GM13976 (cell line): ENCODE results near the gene KRT73.
"Not testable (repeated sequence)": the region's sequence is repeated elsewhere in the genome, so short reads cannot be mapped to it uniquely, and the experiment has no call there.

Experiments used
- DNase-seq: peaks from one replicate; pipeline ENCODE4 v3.0.0; 2012; ENCODE audit warnings: low spot score
- in situ Hi-C: fragments of 300-500 bp; cut with MboI; formaldehyde crosslinking; loops from one replicate; pipeline ENCODE4 v1.12.0; 2022; ENCODE audit warnings: low sequenced_read_pairs, mixed read lengths, inconsistent platforms; ENCODE audit not compliant: unreplicated experiment
- TF ChIP-seq, protein P1 (sequence below): IDR thresholded peaks from 2 replicates; pipeline ENCODE4 v1.5.1; 2012; ENCODE audit warnings: borderline replicate concordance, mild to moderate bottlenecking; ENCODE audit not compliant: insufficient read depth; ENCODE audit errors: extremely low read depth, missing control alignments, control extremely low read depth

The KRT73 gene

DNA sequence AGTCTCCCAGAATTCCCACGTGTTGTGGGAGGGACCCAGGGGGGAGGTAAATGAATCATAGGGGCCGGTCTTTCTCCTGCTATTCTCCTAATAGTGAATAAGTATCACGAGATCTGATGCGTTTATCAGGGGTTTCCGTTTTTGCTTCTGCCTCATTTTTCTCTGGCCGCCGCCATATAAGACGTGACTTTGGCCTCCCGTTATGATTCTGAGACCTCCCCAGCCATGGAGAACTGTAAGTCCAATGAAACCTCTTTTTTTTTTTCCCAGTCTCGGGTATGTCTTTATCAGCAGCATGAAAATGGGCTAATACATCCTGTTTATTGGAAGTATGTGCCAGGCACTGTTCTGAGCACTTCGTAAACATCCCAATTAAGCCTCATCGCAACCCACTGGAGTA lies 17.9 kb downstream of the KRT73 start:
- TF ChIP-seq, protein P1, sequence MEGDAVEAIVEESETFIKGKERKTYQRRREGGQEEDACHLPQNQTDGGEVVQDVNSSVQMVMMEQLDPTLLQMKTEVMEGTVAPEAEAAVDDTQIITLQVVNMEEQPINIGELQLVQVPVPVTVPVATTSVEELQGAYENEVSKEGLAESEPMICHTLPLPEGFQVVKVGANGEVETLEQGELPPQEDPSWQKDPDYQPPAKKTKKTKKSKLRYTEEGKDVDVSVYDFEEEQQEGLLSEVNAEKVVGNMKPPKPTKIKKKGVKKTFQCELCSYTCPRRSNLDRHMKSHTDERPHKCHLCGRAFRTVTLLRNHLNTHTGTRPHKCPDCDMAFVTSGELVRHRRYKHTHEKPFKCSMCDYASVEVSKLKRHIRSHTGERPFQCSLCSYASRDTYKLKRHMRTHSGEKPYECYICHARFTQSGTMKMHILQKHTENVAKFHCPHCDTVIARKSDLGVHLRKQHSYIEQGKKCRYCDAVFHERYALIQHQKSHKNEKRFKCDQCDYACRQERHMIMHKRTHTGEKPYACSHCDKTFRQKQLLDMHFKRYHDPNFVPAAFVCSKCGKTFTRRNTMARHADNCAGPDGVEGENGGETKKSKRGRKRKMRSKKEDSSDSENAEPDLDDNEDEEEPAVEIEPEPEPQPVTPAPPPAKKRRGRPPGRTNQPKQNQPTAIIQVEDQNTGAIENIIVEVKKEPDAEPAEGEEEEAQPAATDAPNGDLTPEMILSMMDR: no peak
- no peak for DNase-seq
- in situ Hi-C loops: no loop called here

DNA sequence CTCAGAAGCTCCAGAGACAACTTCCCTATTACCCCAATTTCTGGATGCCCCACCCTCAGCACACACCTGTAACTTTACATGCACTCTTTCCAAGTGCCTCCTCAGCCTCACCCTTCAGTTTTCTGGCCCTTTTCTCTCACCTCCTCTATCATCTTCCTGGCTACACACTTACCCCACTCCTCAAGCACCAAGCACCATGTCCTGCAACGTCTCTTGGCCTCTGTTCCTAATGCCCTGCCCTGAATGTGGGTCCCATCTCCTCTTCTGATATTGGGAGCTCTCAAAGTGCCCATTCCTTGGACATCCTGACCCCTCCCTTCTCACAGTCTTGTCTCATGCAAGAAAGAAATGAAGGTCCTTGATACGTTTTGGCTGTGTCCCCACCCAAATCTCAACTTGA lies 18.3 kb downstream of the KRT73 start:
- DNase-seq: no peak
- in situ Hi-C loops: no loop called here
- TF ChIP-seq, protein P1: no peak

DNA sequence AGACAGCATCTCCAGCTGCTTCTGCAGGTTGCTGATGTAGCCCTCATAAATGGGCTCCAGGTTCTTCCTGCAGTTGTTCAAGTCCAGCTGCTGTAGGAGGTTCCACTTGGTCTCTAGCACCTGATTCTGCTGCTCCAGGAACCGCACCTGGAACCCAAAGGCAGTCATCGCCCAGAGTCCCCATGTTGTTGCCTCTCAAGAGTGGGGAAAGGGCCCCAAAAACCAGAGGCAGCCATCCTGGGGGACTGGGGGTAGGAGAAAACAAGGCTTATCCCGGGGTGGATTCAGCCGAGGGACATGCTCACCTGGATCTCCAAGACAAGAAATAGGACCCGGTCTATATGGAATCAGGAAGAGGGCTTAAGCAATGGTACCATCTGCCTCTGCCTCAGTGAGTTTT lies 19.4 kb downstream of the KRT73 start:
- no peak for DNase-seq
- in situ Hi-C loops: no loop called here
- TF ChIP-seq, protein P1: no peak

DNA sequence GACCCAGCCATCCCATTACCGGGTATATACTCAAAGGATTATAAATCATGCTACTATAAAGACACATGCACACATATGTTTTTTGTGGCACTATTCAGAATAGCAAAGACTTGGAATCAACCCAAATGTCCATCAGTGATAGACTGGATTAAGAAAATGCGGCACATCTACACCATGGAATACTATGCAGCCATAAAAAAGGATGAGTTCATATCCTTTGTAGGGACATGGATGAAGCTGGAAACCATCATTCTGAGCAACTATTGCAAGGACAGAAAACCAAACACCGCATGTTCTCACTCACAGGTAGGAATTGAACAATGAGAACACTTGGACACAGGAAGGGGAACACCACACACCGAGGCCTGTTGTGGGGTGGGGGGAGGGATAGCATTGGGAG lies 24.1 kb downstream of the KRT73 start:
- DNase-seq, in situ Hi-C loops: not testable (repeated sequence)

DNA sequence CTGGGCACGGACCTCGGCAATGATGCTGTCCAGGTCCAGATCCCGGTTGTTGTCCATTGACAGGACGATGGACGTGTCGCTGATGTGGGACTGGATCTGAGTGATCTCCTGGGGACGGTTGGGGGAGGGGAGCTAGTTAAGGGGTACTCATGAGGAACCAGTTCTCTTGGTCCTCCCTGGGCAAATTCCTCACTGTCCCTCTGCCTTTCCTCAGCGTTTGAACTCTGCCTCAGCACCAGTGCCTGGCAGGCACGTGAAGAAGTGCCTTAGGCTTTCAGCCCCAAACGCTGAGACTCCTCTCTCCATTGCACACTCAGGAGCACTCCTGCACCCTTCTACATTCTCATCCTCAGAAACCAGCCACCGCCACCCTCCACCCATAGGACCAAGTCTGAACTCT lies 26.8 kb downstream of the KRT73 start:
- DNase-seq: no peak
- TF ChIP-seq, protein P1: no peak
- in situ Hi-C loops: no loop called here

DNA sequence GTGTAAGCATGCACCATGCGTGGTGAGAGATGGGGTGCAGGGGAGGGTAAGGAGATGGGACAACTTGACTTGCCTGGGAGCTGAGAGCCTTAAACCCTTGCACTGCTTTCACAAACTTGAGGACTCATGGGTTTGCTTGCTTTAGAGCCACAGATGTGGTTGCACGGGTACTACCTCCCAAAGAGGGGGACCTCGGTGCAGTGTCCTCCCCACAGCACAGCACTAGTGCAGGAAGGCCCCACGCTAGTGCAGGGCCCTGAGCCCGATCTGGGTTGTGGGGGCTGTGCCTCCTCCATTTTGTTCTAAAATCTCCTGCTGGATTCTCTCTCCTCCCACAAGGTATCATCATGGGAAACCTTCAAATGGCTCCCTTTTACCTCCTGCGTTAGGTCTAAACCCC lies 28.3 kb downstream of the KRT73 start:
- TF ChIP-seq, protein P1: no peak
- no peak for DNase-seq
- in situ Hi-C loops: no loop called here

DNA sequence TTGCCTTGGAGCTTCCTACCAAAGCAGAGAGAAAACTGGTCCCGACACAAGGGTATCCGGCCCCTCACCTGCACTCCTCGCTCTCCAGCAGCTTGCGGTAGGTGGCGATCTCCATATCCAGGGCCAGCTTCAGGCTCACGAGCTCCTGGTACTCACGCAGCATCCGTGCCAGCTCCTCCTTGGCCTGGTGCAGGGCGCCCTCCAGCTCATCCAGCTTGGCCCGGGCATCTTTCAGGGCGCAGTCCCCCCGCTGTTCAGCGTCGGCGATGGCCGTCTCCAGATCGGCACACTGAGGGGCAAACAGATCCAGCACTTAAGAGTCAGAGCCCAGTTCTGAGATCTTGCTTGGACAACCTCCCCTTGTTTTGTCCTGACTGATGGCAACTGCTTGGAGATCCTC lies 30.8 kb downstream of the KRT73 start:
- no peak for DNase-seq
- TF ChIP-seq, protein P1: no peak
- in situ Hi-C loops: loop anchor here (10.0 kb wide), 1 partner anchor 287 kb away; no protein-coding TSS in a partner anchor

DNA sequence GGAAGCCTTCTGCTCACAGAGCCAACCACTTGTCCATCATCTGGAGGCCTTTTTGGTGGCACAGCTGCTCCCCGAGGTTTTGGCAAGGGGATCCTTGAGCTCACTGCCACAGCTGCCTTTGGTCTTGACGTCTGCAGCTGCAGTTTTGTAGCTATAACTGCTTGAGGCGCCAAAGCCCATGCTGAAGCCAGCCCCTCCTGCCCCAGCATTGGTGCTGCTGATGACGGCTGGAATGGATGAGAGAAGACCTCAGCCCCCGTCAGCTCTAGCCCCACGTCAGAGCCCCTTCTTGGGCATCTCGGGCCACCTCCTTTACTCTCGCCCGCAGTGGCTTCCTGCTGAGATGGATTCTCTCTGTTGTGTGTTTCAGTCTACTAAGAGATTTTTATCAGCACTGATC lies 32.4 kb downstream of the KRT73 start:
- DNase-seq: no peak
- in situ Hi-C loops: loop anchor here (10.0 kb wide), 1 partner anchor 289 kb away; no protein-coding TSS in a partner anchor
- TF ChIP-seq, protein P1: no peak
